NOMO-1 treated with dmso at 0.1 percent for 144 hours (cell line): Measurements from ENCODE around the gene ANKMY1.

ENCODE experiments used
- DNase-seq: peaks from one replicate; lab custom pipeline; 2025; ENCODE audit not compliant: unreplicated experiment; lab: John Stamatoyannopoulos, UW

Gene ANKMY1

DNA sequence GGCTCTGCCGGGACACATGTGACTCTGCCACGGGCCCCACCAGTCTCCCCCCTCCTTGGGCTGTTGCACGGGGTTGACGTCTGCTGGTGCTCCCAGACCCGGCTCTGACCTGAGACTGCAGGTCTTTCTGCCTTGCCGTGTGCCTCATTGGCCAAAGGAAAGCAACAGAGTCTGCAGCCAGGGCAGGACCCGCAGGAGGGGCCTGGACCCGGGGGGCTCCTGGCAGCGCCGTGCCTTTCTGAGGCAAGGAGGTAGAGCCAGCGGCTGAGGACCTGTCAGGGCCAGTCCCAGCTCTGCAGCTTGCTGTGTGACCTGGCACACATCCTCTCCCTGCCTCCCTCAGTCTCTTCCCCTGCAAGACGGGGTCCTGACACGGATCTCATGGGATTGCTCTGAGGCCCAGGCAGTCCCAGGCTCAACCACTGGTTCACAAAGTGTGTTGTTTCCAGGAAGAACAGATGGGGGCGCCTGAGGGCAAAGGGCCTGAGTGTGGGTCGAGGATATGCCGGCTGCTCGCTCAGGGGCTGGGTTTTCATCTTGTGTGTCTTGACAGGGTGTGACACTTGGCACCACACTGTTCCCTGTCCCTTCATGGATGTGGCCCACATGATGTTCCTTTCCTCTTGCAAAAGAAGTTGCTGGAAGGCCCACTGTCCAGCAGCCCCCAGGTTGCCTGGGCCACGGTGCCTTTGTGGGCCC is 37.7 kb upstream of the ANKMY1 start:
- no peak for DNase-seq

DNA sequence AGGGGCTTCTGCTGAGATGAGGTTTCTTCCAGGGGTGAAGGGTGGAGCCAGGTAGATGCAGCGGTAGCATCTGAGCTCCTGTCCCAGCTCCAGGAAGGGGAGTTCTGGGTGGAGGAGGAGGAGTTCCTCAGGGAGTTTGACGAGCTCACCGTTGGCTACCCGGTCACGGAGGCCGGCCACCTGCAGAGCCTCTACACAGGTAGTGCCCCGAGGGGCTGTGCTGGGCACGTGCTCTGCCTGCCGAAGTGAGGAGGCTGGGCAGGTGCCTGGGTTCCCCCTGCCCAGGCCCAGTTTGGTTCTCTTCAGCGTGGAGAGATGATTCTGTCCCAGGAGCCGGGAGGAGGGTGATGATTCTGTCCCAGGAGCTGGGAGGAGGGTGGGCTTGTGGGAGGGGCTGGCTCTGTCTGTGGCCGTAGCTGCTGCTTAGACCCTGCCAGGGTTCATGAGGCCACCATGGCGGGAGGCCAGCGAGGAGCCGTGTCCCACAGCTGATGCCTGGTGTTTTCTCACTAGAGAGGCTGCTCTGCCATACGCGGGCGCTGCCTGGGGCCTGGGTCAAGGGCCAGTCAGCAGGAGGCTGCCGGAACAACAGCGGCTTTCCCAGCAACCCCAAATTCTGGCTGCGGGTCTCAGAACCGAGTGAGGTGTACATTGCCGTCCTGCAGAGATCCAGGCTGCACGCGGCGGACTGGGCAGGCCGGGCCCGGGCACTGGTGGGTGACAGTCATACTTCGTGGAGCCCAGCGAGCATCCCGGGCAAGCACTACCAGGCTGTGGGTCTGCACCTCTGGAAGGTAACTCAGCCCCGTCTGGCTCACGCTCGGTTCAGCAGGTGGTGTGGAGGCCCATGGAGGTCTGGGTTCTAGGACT is 37.0 kb upstream of the ANKMY1 start:
- DNase-seq = no peak

DNA sequence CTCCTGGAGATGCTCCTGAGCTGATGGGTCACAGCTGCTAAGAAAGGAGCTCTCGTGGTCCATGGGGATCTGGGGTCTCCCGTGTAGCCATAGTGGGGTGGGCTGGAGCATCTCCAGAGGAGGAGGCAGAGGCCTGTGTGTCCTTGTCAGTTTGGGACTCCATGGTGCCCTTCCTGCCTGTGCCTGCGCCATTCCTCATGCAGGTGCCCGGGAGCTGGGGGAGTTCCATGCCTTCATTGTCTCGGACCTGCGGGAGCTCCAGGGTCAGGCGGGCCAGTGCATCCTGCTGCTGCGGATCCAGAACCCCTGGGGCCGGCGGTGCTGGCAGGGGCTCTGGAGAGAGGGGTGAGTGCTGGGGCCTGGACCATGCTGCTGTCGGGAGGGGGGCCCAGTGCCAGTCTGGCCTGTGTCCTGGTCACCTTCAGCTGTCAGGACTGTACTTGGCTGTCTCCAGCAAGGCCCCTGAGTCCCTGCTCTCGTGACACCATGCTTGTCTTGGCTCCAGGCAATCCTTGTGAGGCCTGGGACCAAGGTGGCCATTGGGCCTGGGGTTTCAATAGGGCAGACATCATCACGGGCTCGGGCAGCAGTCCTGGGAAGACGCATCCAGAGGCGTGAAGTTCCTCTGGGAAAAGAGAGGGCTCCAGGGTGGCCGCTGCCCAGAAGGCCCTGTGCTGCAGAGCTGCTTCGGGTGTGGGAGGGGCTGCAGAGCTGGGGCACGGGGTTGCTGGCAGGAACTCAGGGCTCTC is 36.1 kb upstream of the ANKMY1 start:
- DNase-seq = no peak

DNA sequence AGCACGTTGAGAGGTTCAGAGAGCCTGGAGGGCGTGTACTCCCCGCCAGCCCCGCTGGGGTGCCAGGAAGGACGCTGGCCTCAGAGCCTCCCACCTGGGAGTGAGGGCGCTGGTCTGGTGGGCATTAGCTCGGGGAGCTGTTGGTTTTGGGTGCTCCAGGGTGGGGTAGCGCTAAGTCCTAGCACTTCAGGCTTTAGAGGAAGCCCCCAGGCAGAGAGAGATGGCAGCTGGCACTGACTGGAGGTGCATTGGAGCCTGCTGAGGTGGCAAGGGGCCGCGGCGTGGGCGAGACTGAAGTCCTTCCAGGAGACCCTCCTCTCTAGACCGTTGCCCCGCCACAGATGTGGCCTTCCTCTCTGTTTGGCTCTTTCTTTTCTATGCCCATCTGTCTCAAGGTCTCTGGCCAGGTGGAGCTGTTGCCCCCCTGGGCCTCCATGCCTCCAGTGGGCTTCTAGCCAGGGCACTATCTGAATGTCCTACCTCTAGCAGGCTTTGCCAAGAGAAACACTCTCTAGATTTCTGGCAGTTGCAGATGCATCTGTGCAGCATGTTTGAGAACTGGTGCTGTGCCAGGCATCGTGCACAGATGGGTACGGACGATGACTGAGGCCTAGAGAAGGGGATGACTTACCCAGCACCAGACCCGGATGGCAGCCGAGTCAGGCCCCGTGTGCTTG is 35.4 kb upstream of the ANKMY1 start:
- no peak for DNase-seq

DNA sequence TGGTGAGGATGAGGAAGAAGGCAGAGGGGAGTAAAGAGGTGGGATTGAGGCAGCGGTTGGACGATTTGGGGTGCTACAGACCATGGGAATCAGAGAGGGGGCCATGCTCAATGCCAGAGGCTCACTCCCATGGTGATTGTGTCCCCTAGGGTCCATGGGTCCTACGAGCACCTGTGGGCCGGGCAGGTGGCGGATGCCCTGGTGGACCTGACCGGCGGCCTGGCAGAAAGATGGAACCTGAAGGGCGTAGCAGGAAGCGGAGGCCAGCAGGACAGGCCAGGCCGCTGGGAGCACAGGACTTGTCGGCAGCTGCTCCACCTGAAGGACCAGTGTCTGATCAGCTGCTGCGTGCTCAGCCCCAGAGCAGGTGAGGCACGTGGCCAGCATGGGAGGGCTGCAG is 34.0 kb upstream of the ANKMY1 start:
- no peak for DNase-seq

DNA sequence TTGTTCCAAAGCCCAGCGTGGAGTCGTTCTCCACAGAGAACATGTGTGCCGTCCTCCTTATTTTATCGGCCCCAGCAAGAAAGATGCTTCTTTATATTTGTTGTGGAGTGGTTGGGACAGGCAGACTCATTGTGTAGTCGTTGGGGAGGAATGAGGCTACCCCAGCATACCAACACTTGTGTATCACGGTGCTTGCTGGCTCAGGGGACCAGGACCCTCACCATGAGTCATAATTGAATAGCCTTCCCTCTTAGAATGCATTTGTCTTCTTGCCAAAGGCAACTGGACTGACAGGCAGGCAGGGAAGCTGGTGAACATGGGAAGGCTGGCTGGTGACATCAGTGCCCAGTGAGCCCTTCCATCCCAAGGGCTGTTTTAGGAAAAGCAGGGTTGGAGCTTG is 33.4 kb upstream of the ANKMY1 start:
- DNase-seq = no peak

DNA sequence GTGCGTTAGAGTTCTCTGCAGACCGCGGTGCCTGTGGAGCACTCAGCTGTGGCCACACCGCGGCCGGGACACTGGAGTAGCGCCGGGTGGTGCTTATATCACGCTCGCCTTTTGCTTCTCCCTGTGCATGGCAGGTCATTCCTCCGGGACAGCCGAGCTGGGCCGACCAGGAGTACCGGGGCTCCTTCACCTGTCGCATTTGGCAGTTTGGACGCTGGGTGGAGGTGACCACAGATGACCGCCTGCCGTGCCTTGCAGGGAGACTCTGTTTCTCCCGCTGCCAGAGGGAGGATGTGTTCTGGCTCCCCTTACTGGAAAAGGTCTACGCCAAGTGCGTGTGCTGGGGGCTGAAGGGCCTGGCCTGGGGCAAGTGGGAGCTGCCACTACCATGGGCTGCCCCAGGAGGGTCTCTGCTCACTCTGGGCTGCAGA is 32.9 kb upstream of the ANKMY1 start:
- no peak for DNase-seq

DNA sequence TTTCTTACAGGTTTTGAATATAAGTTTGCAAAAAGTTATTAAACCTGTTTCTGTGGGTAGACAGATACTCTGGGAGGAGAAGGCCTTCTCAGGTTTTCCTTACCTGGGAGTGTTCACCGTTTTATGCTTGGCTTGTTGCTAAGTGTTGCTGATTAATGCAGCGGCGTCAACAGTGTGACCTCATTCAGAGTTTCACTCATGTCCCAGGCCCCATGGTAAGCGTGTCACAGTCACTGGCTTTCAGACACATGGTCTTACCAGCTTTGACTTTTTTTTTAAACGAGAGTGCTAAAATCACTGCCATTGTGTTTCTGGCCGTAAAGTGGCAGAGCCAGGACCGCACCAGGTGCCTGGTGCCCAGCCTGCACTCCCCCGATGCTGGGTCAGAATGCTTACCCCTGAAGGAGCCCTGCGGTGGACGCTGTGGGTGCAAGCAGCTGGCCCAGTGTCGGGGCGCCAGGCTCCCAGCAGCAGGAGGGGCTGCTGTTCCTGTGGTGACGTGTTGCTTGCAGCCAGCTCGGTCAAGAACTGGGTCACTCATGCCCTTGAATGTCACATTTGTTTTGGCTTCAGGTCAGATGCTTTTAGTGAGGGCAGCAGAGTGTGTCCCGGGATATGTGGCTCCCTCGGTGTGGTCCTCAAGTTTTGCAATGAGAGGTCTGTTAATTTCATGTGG is 32.2 kb upstream of the ANKMY1 start:
- no peak for DNase-seq

DNA sequence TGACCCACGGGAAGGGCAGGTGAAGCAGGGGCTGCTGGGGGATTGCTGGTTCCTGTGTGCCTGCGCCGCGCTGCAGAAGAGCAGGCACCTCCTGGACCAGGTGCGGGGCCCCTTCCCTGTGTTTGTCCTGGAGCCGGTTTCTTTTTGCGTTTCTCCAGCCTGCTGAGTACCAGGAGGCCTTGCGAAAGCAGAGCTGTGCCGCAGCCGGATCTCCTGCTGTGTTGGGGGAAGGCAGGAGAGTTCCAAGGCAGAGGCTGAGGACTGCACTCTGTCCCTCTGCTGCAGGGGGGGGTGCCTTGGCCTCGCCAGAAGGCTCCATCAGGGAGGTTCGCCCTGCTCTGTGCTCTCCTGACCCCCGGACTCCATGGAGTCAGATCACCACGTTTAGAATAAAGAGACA is 31.6 kb upstream of the ANKMY1 start:
- DNase-seq = no peak

DNA sequence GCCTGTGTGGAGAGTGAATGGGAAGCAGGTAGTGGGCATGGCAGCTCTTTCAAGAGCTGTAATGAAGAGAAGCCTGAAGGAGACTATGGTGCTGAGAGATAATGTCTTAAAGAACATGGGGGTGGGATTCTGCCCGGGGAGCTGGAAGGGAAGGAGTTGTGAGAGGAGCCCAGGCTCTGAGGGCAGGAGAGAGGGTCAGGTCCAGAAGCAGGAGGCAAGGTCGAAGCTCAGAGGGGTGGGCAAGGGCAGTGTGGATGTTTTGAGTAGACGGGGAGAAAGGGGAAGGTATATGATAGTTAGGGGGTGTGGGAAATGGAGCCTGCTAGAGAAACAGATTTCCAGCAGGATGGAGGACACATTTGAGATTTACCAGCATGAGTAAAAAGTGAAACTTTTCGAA is 30.9 kb upstream of the ANKMY1 start:
- DNase-seq = no peak

DNA sequence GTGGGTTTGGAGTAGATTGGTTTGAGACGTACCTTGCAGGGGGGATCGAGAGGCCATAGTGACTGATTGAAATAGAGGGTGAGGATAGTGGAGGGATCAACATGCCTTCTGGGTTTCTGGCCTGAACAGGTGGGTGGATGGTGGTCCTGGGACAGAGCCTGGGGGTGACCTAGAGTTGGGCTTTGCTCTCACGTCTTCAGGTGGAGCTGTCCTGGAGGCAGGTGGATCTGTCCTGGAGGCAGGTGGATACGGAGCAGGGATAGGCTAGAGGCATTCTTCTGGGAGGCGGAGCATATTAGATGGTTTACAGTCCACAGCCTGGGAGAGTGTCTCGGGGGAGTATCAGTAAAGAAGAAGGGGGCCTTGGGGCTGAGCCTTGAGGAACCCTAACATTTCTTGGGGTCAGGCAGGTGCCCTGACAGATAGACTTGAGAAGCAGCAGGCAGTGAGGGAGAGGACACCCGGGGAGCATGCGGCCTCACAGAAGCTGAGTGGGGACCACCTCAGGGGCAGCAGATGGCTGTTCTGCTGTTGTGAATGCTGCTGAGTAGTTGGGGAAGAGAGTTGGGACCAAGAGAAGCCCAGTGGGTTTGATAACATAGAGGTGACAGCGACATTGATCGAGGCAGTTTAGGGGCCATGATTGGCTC is 30.3 kb upstream of the ANKMY1 start:
- DNase-seq = no peak

DNA sequence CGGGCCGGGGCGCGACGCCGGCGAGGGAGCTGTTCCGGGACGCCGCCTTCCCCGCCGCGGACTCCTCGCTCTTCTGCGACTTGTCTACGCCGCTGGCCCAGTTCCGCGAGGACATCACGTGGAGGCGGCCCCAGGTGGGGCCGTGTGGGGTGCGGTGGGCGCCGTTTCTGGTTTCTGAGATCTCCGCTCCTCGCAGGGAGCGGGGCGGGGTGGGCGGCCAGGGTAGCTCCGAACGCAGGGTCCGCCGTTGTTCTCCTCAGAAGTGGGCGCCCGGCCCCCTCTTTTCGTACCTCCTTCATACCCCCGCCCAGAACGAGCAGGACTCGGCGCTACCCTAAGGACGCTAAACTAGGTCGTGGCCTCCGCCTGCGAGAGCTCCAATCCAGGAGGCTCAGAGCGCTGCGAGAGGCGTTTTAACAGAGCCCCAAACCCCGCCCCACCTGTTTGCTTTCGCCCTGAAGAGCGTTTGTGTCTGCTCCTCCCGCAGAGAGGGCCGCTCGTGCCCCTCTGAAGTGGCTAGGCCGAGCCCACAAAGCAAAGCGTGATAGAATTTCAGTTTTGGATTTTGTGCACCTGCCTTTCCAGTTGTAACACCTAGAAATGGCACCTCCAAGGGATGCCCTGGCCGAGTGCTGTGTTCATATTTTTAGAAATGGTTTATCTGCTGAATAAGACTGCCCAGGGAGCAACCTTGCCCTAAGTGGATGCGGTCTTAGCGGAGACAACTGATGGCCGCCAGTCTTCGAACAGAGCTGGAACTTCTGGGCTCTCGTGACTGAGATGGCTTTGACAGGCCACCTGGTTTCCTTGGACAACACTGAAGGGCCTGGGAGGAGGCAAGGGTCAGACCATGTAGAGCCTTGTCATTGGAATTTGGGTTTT is 29.4 kb upstream of the ANKMY1 start:
- DNase-seq = peak; percentile 29

DNA sequence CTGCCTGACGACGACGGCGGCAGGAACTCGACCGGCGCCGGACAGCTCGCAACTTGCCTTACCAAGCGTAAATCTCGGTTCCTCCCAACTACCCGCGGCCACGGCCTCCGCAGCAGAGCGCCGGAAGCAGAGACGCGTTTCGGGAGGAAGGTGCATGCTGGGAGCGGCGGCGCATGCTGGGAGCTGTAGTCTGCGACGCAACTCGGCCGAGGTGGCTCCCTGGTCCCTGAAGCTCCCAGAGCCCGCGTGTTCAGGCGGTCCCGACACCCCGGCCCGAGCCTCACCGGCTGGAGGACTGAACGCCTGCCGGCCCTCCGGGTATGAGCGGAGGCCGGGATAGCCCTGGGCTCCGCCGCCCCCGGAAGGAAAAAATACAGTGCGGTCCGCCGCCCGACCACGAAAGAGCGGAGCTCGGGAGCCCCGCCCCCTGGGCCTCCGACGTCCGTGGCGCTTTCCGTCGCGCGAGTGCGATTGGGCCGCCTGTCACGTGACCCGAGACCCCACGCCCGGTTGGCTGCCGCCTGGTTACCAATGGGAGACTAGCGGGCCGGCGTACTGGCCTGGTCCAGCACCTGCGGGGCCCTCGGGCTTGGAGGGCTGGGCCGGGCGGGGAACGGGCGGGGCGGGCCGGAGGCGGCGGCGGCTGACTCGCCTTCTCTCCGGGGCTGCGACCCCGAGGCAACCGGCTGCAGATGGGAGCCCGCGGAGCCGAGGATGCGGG is 28.6 kb upstream of the ANKMY1 start, which contains the start of gene CAPN10:
Gene CAPN10, plus strand, starts transcription at position 537 of the 721 bp plus-strand sequence. Its CDS starts 178 bp downstream, at position 715.
- DNase-seq = peak; percentile 94

DNA sequence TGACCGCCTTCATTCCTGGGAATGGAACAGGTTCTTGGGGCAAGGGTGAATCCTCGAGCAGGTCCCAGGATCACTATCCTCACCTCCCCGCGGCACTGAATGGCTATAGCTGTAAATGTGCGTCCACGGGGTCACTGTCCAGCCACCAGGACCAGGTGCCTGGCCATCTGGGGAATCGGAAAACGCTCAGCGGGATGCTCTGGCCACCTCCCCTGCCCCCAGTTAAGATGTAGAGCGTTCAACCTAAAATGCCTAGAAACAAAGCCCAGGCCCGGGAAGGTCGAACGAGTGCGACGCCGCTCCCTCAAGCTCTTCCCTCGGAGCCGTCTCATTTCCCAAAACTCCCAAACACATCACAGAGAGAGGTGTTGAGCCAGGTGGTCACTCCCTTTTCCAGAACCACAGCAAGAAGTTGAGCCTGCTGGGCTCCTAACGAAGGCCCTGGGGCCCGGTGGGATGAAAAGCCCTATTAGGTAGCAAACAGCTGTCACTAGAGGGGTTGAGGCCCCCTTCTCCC is 28.0 kb upstream of the ANKMY1 start:
- DNase-seq = no peak

DNA sequence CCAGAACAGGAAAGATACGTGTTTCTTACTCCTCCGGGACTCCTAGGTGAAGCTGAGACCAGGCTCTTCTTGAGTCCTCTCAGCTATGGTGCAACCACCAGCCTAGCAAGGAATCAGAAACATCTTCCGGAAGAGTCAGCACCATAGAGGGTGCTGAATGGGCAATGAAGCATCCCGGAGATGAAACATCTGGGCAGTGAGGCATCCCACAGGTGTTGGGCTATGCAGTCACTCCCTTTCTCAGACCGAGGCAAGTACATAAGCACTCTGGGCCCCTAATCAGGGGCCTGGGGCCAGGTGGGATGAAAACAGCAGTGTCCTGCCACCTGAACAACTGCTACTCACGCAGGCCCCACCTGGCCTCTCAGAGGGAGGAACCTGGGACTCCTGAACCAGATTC is 27.3 kb upstream of the ANKMY1 start:
- DNase-seq = no peak

DNA sequence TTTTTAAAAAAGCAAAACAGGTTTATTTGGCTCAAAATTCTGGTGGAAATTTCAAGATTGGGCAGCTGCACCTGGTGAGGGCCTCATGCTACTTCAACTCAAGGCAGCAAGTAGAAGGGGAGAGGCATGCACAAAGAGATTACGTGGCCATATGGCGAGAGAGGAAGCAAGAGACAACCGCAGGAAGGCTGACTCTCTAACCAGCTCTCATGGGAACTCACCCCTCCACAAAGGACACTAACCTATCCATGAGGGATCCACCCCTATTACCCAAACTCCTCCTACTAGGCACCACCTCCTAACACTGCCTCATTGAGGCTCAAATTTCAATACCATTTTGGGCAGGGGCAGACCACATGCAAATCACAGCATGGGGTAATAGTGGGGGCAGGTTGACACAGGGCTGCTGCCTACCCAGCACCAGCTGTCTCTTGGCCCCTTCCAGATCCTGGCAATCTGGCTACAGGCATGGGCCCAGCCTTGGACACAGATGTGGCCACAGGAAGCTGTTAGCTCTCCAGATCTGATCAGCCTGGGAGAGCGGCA is 26.8 kb upstream of the ANKMY1 start:
- peak; percentile 88 for DNase-seq

DNA sequence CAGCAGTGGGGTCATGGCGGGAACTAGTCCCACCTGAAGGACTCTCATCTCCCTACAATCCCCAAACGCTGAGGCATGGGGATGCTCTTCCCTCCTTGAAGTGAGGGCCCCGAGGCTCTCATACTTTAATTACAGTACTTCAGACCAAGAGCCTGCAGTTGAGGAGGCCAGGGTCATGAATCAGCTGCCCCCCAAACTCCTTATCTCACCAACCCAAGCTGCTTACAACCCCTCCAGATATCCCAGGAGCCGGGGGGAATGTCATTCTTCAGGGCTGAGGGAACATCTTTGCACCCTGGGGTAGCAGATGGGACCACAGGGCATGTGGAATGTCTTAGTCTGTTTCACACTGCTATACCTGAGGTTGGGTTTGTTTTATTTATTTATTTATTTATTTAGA is 26.0 kb upstream of the ANKMY1 start:
- DNase-seq = no peak

DNA sequence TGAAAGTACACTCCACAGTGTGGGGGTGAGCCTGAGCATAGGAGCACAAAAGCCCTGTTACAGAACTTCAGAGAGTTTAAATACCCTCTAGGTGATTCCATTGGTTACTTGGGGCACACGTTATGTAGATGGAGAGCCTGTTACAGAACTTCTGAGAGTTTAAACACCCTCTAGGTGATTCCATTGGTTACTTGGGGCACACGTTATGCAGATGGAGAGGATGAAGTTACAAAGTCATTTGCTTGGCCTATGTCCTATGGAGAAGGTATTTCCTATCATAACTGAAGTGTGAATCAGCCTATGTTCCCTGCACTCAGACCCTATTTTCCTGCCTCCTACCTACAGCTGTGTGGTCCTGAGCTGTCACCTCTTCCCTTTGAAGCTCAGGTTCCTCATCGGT is 25.0 kb upstream of the ANKMY1 start:
- no peak for DNase-seq
